NCI-H524 treated with DMSO at 0.1 percent for 48 hours (cell line): ENCODE measurements around the gene PEX6.
A peak's percentile ranks its signal among the peaks of the same experiment; 100 is the strongest.
"Not testable (repeated sequence)": the region's sequence is repeated elsewhere in the genome, so short reads cannot be mapped to it uniquely, and the experiment has no call there.

Experiments
- DNase-seq: peaks from one replicate; lab custom pipeline; 2025; lab: John Stamatoyannopoulos, UW

Gene PEX6

DNA sequence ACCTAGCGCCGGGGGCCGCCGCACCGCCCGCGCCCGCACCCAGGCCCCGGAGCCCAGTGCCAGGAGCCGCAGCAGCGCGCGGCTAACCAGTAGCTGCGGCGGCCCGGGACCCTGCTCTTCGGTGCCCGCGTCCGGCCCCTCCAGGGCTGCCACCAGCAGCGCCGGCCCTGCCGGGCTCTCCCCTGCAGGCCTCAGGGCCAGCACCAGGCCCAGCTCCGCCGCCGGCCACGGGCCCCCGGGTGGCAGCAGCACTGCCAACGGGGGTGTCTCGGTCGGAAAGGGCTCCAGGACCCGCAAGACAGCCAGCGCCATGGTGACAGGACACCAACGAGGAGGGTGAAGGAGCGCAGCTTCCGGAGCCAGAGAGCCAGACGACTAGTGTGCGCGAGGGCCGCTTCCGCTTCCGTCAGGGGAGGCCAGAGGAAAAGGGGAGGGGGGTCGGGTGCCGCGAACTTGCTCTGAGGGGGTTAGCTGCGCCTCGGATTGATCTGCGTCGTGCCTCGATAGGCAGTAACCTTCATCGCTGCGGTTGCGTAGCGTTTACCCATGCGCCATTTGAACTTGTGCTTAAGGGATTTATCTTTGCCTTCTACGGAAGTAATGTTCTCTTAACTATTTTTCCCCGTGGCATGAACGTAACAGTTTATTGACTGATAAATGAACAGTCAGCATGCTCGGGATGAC lies at the start of gene PEX6:
Gene PEX6, minus strand, starts transcription at position 343 of the 684 bp plus-strand sequence. Its CDS starts 31 bp downstream, at position 312.
- peak; percentile 56 for DNase-seq

DNA sequence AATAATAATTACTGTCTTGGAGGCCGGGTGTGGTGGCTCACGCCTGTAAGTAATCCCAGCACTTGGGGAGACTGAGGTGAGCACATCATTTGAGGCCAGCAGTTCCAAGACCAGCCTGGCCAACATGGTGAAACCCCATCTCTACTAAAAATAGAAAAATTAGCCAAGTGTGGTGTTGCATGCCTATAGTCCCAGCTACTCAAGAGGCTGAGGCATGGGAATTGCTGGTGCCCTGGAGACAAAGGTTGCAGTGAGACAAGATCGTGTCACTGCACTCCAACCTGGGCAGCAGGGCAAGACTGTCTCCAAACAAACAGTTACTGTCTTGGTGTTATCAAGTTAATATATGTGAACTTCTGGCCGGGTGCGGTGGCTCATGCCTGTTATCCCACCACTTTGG lies 47.4 kb upstream of the PEX6 start:
- no peak for DNase-seq

GRCh38 chr6:43024436-43024835 lies 45.5 kb upstream of the PEX6 start:
- DNase-seq, result no peak

DNA sequence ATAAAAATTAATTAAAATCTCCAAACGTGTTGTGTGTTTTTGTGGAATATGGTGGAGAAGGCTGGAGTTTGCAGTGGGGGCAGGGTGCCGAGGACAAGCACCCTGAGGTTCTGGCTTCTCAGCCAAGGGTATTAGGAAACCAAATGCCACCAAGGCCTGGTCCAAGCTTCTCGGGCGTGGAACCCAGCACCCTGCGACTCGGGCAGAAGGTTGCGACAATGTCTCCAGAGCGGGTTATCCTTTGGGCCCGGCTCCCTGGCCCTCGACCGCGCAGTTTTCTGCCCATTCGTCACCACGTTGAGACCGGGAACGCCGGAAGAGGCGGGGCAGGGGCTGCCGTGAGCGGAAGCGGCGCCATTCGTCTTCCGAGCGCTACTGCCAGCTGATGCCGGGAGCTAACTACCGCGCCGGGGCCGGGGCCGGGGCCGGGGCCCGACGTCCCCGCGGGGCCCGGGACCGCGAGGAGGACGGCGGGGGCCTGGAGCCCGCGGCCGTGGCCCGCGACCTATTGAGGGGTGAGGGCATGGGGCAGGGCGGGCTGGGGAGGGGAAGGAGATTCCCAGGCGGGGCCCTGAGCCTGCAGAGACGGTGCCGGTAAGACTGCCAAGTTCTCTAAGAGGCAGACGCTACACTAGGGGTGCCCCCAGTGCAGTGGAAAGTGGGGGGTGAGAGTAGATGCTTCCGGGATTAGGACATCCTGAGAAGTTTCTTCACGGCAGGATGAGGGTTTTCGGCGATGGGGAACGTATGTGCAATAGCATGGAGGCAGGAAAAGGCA lies 42.5 kb upstream of the PEX6 start, which contains the start of gene RRP36:
Gene RRP36, plus strand, starts transcription at position 354 of the 778 bp plus-strand sequence. Its CDS starts 32 bp downstream, at position 386.
- DNase-seq, result peak; percentile 9

DNA sequence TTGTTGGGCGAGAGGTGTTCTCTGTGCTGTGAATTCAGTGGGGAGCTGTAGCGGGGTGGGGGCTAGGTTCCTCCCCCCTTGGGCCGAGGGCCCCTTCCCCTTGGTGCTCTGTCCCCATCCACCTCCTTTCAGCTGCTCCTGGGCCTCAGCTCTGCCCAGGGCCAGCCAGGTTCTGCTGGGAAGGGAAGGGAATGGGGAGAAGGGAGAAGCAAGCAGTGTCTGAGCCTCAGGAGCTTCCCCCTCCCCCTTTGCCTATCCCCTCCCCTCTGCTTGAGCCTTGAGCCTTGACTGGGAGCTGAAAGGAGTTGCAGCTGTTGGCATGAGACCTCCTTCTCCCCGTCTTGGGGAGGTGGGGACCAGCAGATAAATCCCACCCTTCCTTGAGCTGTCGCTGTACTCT lies 41.9 kb upstream of the PEX6 start:
- no peak for DNase-seq

DNA sequence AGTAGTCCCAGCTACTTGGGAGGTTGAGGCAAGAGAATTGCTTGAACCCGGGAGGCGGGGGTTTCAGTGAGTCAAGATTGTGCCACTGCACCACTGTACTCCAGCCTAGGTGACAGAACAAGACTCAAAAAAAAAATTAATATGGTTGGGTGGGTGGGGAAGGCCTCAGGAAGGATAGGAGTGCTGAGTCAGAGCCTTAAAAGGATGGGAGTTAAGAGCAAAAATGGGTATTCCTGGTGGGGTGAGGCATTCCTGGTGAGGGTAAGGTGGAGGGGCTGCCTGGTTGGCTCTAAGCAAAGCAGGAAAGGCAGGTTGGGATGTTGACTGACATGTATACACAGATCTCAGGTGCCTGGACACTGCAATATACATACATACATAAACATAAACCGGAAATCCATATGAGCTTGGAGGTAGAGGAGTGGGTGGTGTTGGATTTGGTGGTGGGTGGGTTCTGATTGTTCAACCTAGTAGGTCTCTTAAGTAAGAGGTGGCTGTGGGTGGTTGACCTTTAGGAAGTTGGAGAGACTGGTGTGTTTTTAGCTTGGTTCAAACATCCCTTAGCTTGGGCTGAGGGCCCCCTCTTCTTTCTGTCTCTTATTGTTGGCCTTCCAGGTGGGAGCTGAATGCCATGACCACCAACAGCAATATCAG lies 41.2 kb upstream of the PEX6 start:
- no peak for DNase-seq

DNA sequence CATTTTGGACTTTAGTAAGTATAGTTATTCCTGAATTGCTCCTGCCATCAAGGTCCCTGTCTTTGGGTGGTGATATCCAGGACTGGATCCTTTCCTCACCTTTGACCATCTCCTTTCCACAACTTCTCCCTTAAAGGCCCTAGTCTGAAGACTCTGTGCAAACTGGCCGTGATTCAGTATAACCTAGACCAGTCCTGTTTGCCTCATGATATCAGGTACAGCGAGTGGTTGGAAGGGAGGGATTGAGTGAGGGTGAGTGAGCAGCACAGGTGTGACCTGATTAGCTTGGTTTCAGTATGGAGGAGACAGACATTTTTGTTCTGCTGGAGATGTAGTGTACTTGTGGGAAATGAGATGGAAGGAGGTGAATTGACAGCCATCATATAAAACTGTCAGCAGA lies 40.2 kb upstream of the PEX6 start:
- DNase-seq, result no peak

DNA sequence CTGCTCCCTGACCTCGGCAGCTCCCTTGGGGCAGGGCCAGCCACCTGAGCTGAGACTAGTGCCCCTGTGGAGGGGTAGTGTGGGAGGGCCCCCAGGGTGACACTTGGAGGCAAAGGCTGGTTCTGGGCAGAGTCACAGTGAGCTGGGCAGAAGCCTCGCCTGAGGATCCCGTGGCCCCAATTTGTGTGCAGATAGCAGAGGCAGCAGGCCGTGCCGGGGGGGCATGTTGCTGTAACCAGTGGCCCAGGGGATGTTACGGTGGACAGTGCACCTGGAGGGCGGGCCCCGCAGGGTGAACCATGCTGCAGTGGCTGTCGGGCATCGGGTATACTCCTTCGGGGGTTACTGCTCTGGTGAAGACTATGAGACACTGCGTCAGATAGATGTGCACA lies 38.0 kb upstream of the PEX6 start:
- no peak for DNase-seq

DNA sequence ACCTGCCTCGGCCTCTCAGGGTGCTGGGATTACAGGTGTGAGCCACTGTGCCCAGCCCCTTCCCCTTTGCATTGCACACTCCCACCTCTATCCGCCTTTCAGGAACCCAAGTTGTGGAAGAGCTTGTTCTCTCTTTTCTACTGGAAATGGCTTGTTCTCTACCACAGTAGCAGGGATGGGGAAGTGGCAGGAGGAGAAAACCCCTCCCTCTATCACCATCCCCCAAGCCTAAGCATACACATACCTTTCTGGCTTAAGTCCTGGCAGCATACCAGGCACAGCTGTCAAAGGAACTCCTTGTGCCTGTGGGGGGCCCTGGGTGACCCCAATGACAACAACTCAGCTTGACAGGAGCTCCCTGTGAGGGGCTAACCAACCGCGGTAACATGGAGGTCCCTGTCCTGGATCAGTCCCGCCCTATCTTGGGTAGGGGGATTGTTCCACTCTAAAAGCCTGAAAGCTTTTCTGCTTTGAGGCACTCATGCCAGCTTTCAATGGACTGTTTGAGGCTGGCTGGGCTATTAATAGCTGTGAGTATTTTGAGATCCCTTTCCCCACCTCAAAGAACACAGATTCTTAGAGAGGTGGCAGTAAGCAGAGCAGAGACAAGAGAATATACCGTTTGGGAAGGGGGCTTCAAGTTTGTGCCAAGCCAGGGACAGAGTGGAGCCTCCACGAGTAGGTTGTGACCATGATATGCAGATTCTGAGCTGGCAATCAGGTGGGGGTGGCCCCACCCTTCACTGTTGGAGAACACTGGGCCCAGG lies 37.4 kb upstream of the PEX6 start:
- DNase-seq, result no peak

DNA sequence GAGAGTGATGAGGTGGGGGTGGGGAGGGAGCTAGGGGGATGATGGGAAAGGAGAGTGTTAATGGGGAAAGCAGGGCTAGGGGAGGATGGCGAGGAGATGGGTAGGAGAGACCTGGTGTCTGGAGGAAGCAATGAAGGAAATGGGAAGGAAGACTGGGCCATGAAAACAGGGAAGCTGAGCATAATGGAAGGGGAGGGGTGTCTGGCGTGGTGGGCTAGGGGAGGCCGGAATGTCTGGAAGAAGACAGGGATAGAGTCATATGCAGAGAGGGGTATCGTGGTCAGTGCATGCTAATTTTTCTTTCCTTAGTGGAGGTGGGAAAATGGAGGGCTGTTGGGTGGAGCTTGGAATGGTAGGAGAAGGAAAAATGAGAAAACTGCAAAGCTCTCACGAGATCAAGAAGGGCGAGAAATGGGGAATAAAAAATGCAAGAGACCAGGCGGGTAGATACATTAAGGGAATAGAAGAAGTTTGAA lies 35.5 kb upstream of the PEX6 start:
- no peak for DNase-seq

- DNase-seq, result peak; percentile 98
Observed at GRCh38 chr6:43013843-43014433, 35.0 kb upstream of the PEX6 start, which contains the start of the genes KLHDC3 and MEA1. TSS of gene KLHDC3 (plus strand) at chr6:43014249. CDS start at chr6:43017193, 2,944 bp downstream. TSS of gene MEA1 (minus strand) at chr6:43013946. CDS start at chr6:43013813, 133 bp downstream.

- DNase-seq, result no peak
Observed at GRCh38 chr6:43013097-43013842, 34.3 kb upstream of the PEX6 start.

GRCh38 chr6:43012364-43012763 lies 33.4 kb upstream of the PEX6 start:
- no peak for DNase-seq

GRCh38 chr6:43011207-43011606 lies 32.2 kb upstream of the PEX6 start:
- no peak for DNase-seq

- no peak for DNase-seq
Observed at GRCh38 chr6:43009124-43009523, 30.1 kb upstream of the PEX6 start.

- DNase-seq, result no peak
Observed at GRCh38 chr6:43007126-43007525, 28.1 kb upstream of the PEX6 start.

DNA sequence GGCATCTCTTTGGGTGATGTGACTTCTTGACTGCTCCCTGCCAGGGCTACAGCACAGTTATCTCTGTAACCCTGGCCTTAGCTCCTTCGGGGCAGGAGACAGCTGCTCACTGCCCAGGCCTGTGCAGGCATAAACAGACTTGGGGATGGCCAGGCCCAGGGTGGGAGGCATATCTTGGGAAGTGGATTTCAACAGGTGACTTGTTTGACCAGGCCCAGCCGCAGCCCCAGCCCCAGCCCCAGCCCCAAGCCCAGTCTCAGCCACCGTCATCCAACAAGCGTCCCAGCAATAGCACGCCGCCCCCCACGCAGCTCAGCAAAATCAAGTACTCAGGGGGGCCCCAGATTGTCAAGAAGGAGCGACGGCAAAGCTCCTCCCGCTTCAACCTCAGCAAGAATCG lies 27.3 kb upstream of the PEX6 start:
- DNase-seq, result no peak

DNA sequence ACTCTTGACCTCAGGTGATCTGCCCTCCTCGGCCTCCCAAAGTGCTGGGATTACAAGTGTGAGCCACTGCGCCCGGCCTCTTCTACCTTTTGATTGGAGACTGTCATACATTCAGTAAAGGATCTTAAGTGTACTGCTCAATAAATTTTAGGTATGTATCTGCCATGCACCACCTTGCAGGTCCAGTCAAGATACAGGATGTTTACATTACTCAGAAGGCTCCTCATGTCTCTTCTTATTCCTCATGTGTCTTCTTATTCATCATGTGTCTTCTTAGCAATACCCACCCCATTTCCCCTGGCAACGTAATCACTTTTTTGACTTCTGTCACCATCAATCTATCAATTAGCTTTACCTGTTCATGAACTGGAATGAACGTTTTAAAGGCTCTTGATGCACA lies 26.9 kb upstream of the PEX6 start:
- no peak for DNase-seq

DNA sequence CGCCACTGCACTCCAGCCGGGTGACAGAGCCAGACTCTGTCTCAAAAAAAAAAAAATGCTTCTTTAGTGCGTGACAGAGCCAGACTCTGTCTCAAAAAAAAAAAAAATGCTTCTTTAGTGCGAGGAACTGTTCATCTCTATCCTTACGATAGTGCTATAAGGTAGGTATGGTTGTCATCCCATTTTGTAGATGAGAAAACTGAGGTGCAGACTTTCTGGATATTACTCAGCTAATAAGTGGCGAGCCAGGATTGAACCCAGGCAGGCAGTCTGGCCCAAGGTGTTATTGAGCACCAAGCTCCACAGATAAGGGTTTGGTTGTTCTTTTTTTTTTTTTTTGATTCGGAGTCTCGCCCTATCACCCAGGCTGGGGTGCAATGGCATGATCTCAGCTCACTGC lies 22.9 kb upstream of the PEX6 start:
- DNase-seq, result no peak

- not testable (repeated sequence) for DNase-seq
Observed at GRCh38 chr6:42998205-42998604, 19.2 kb upstream of the PEX6 start.

DNA sequence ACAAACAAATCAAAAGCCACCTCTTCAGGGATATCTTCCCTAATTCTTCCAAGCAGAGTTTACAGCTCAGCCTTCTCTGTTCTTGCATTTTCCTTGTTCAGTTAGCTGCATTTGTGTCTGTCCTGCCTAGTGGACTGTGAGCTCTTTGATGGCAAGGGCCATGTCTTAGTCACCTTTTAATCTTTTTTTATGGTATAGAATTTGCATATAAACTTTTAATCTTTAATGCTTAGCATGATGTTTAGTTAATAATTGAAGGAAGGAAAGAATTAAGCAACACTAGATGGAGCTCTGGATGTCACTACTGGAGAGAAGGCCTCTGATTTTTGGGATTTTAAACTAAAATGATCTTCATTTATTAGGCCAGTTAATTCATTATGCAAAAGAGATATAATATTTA lies 17.5 kb upstream of the PEX6 start:
- DNase-seq, result no peak
